ENCODE results near the gene AAMDC. TPM values are rescaled to one million over a fixed set of nuclear protein-coding genes. Genes with fewer than 3 reads are reported as not detected.

Gene AAMDC
- total and polyA plus RNA-seq, 2 of the 13 experiments (the other 11 are each of a cell fraction or from before 2014, with no cell fraction given), result 18.1 to 35.6 TPM

- no peak for TF ChIP-seq MNT (IDR thresholded peaks at IDR 0.05)
- TF ChIP-seq MXD1 (CRISPR knock-in tag; IDR thresholded peaks at IDR 0.05), result no peak
- no peak for TF ChIP-seq ZNF790 (CRISPR knock-in tag; IDR thresholded peaks at IDR 0.05; ENCODE audit: borderline replicate concordance)
- TF ChIP-seq SIN3A (IDR thresholded peaks at IDR 0.05; ENCODE audit: borderline replicate concordance, low read depth, low read length), result peak; percentile 14; the same call in 1 of the 2 replicates
- TF ChIP-seq SNAPC5 (CRISPR knock-in tag; IDR thresholded peaks at IDR 0.05; ENCODE audit: borderline replicate concordance), result no peak
- no peak for TF ChIP-seq CENPX (CRISPR knock-in tag; IDR thresholded peaks at IDR 0.05)
- no peak for TF ChIP-seq TBX3 (IDR thresholded peaks at IDR 0.05; ENCODE audit: borderline replicate concordance)
- TF ChIP-seq XRCC5 (optimal IDR thresholded peaks at IDR 0.05; ENCODE audit: low read length), result peak; percentile 34
- TF ChIP-seq FIP1L1 (IDR thresholded peaks at IDR 0.05; ENCODE audit: borderline replicate concordance, insufficient read depth, low read depth, low read length), result no peak
- no peak for TF ChIP-seq FOXM1 (CRISPR knock-in tag; IDR thresholded peaks at IDR 0.05)
- no peak for TF ChIP-seq EZH2 (conservative IDR thresholded peaks at IDR 0.05; ENCODE audit: low read depth, low read length)
- 0 out of 2 replicates have a peak, but pooled peaks have one; percentile 1 for TF ChIP-seq RFXAP (CRISPR knock-in tag; IDR thresholded peaks at IDR 0.05; ENCODE audit: borderline replicate concordance)
- TF ChIP-seq SOX5 (CRISPR knock-in tag; IDR thresholded peaks at IDR 0.05; ENCODE audit: borderline replicate concordance), result no peak
- no peak for TF ChIP-seq ATM (IDR thresholded peaks at IDR 0.05; ENCODE audit: borderline replicate concordance)
- TF ChIP-seq DDIT3 (CRISPR knock-in tag; IDR thresholded peaks at IDR 0.05), result no peak
- TF ChIP-seq PRMT3 (CRISPR knock-in tag; IDR thresholded peaks at IDR 0.05; ENCODE audit: borderline replicate concordance, low read depth), result no peak
- 0 out of 2 replicates have a peak, but pooled peaks have one; percentile 13 for TF ChIP-seq MEF2D (CRISPR knock-in tag; IDR thresholded peaks at IDR 0.05)
- no peak for TF ChIP-seq GABPA (IDR thresholded peaks at IDR 0.05; ENCODE audit: low read depth, low read length)
- TF ChIP-seq GABPA (CRISPR knock-in tag; IDR thresholded peaks at IDR 0.05; ENCODE audit: low read depth), result no peak
- TF ChIP-seq MAFG (CRISPR knock-in tag; IDR thresholded peaks at IDR 0.05), result no peak
- no peak for TF ChIP-seq PPARG (CRISPR knock-in tag; conservative IDR thresholded peaks at IDR 0.05)
- TF ChIP-seq NAIF1 (CRISPR knock-in tag; IDR thresholded peaks at IDR 0.05; ENCODE audit: borderline replicate concordance), result peak; percentile 99
- no peak for TF ChIP-seq ZBTB39 (CRISPR knock-in tag; IDR thresholded peaks at IDR 0.05)
- no peak for TF ChIP-seq ARID3A (IDR thresholded peaks at IDR 0.05; ENCODE audit: low read depth, low read length)
Observed at GRCh38 chr11:77821349-77821851, 456 bp downstream of the AAMDC start (continued).
